HEK293 (cell line): Measurements from ENCODE around the gene NCOR1.
"Not testable (repeated sequence)": the region's sequence is repeated elsewhere in the genome, so short reads cannot be mapped to it uniquely, and the experiment has no call there.

Experiments
- CTCF ChIA-PET: fragments of 350-600 bp; formaldehyde crosslinking; extraction: SDS; loops from one replicate; lab custom pipeline; 2021; ENCODE audit warnings: antibody characterized with exemption; lab: Yijun Ruan, JAX
- POLR2A ChIA-PET: fragments of 300-600 bp; formaldehyde crosslinking; extraction: SDS; loops from one replicate; lab custom pipeline; 2020; ENCODE audit warnings: antibody characterized with exemption, inconsistent platforms; lab: Yijun Ruan, JAX
- H3K27ac ChIP-seq: fragments of 200-500 bp; sonication (Bioruptor generic); 2 replicates; pipeline ENCODE4 v1.5.1; 2014; ENCODE audit warnings: low read depth, low read length, control low read depth, inconsistent platforms; ENCODE audit errors: extremely low read depth
- H3K36me3 ChIP-seq, 2 experiments: fragments of 200-500 bp in 1 of 2; sonication (Bioruptor generic) in 1 of 2; 1 replicate in 1 of 2; 2 replicates in 1 of 2; pipeline ENCODE4 v1.5.1; 2014 to 2017; ENCODE audit warnings: inconsistent platforms in 2 of 2, low read length in 2 of 2; ENCODE audit not compliant: control insufficient read depth in 2 of 2, insufficient read depth in 1 of 2
- H3K4me1 ChIP-seq: fragments of 200-500 bp; sonication (Bioruptor generic); 2 replicates; pipeline ENCODE4 v1.5.1; 2014; ENCODE audit warnings: mild to moderate bottlenecking, low read length, inconsistent platforms; ENCODE audit not compliant: control insufficient read depth, insufficient read depth
- H3K4me3 ChIP-seq: 2 replicates; pipeline ENCODE4 v1.5.1; 2011; ENCODE audit warnings: low read depth, mild to moderate bottlenecking, control low read depth, low read length, moderate library complexity
- H3K9me3 ChIP-seq: fragments of 200-500 bp; sonication (Bioruptor generic); 2 replicates; pipeline ENCODE4 v1.5.1; 2014; ENCODE audit warnings: low read depth, low read length, inconsistent platforms; ENCODE audit not compliant: control insufficient read depth, insufficient read depth
- EGR2 ChIP-seq: fragments of 450-650 bp; formaldehyde crosslinking; IDR thresholded peaks from 2 replicates; pipeline ENCODE4 v1.5.1; 2016; ENCODE audit warnings: low read depth, missing biosample characterization, missing genetic modification characterization
- KLF1 ChIP-seq: fragments of 450-650 bp; formaldehyde crosslinking; IDR thresholded peaks from 2 replicates; pipeline ENCODE4 v1.5.1; 2016; ENCODE audit warnings: missing biosample characterization, missing genetic modification characterization
- KLF16 ChIP-seq: fragments of 450-650 bp; formaldehyde crosslinking; IDR thresholded peaks from 2 replicates; pipeline ENCODE4 v1.5.1; 2017; ENCODE audit warnings: missing biosample characterization, missing genetic modification characterization
- MZF1 ChIP-seq: fragments of 450-650 bp; formaldehyde crosslinking; IDR thresholded peaks from 2 replicates; pipeline ENCODE4 v1.5.1; 2017; ENCODE audit warnings: missing biosample characterization, missing genetic modification characterization, borderline replicate concordance
- REPIN1 ChIP-seq: fragments of 450-650 bp; formaldehyde crosslinking; IDR thresholded peaks from 2 replicates; pipeline ENCODE4 v1.5.1; 2017; ENCODE audit warnings: missing biosample characterization, missing genetic modification characterization, low read depth
- WT1 ChIP-seq: fragments of 450-650 bp; formaldehyde crosslinking; IDR thresholded peaks from 2 replicates; pipeline ENCODE4 v1.5.1; 2016; ENCODE audit warnings: missing biosample characterization, missing genetic modification characterization
- ZBTB1 ChIP-seq: fragments of 450-650 bp; formaldehyde crosslinking; IDR thresholded peaks from 2 replicates; pipeline ENCODE4 v1.5.1; 2016; ENCODE audit warnings: missing biosample characterization, missing genetic modification characterization
- ZFP3 ChIP-seq: fragments of 450-650 bp; formaldehyde crosslinking; IDR thresholded peaks from 2 replicates; pipeline ENCODE4 v1.5.1; 2016; ENCODE audit warnings: low read depth, missing biosample characterization, missing genetic modification characterization
- ZFP37 ChIP-seq: fragments of 450-650 bp; formaldehyde crosslinking; IDR thresholded peaks from 2 replicates; pipeline ENCODE4 v1.5.1; 2016; ENCODE audit warnings: missing biosample characterization, missing genetic modification characterization
- ZNF133 ChIP-seq: fragments of 450-650 bp; formaldehyde crosslinking; IDR thresholded peaks from 2 replicates; pipeline ENCODE4 v1.5.1; 2016; ENCODE audit warnings: missing biosample characterization, missing genetic modification characterization
- ZNF146 ChIP-seq: fragments of 450-650 bp; formaldehyde crosslinking; IDR thresholded peaks from 2 replicates; pipeline ENCODE4 v1.5.1; 2016; ENCODE audit warnings: missing biosample characterization, missing genetic modification characterization
- ZNF2 ChIP-seq: fragments of 450-650 bp; formaldehyde crosslinking; IDR thresholded peaks from 2 replicates; pipeline ENCODE4 v1.5.1; 2016; ENCODE audit warnings: missing biosample characterization, missing genetic modification characterization
- ZNF426 ChIP-seq: fragments of 450-650 bp; formaldehyde crosslinking; IDR thresholded peaks from 2 replicates; pipeline ENCODE4 v1.5.1; 2017; ENCODE audit warnings: missing biosample characterization, missing genetic modification characterization, mild to moderate bottlenecking, inconsistent platforms, moderate library complexity
- ZNF549 ChIP-seq: fragments of 450-650 bp; IDR thresholded peaks from 2 replicates; pipeline ENCODE4 v1.5.1; 2018; ENCODE audit warnings: missing biosample characterization, missing genetic modification characterization, mild to moderate bottlenecking, inconsistent platforms, moderate library complexity
- ZNF560 ChIP-seq: fragments of 450-650 bp; formaldehyde crosslinking; IDR thresholded peaks from 2 replicates; pipeline ENCODE4 v1.5.1; 2017; ENCODE audit warnings: missing biosample characterization, missing genetic modification characterization, borderline replicate concordance
- ZNF596 ChIP-seq: fragments of 450-650 bp; IDR thresholded peaks from 2 replicates; pipeline ENCODE4 v1.5.0; 2018; ENCODE audit warnings: missing biosample characterization, mild to moderate bottlenecking, missing genetic modification characterization, moderate library complexity
- ZNF629 ChIP-seq: fragments of 450-650 bp; formaldehyde crosslinking; IDR thresholded peaks from 2 replicates; pipeline ENCODE4 v1.5.1; 2017; ENCODE audit warnings: missing biosample characterization, missing genetic modification characterization
- ZNF664 ChIP-seq: fragments of 450-650 bp; formaldehyde crosslinking; IDR thresholded peaks from 2 replicates; pipeline ENCODE4 v1.5.1; 2016; ENCODE audit warnings: missing biosample characterization, missing genetic modification characterization
- ZNF677 ChIP-seq: fragments of 450-650 bp; IDR thresholded peaks from 2 replicates; pipeline ENCODE4 v1.5.0; 2018; ENCODE audit warnings: missing biosample characterization, mild to moderate bottlenecking, missing genetic modification characterization, moderate library complexity
- ZNF76 ChIP-seq: fragments of 450-650 bp; formaldehyde crosslinking; IDR thresholded peaks from 2 replicates; pipeline ENCODE4; 2016; ENCODE audit warnings: low read depth, missing biosample characterization, missing genetic modification characterization, borderline replicate concordance
- ZNF777 ChIP-seq: fragments of 450-650 bp; formaldehyde crosslinking; IDR thresholded peaks from 2 replicates; pipeline ENCODE4 v1.5.1; 2017; ENCODE audit warnings: missing biosample characterization, missing genetic modification characterization, borderline replicate concordance
- TF ChIP-seq, protein P1 (sequence below): fragments of 450-650 bp; formaldehyde crosslinking; IDR thresholded peaks from 2 replicates; pipeline ENCODE4 v1.5.1; 2016; ENCODE audit warnings: missing biosample characterization, missing genetic modification characterization
- TF ChIP-seq, protein P2 (sequence below): fragments of 450-650 bp; formaldehyde crosslinking; IDR thresholded peaks from 2 replicates; pipeline ENCODE4 v1.5.1; 2016; ENCODE audit warnings: missing biosample characterization, missing genetic modification characterization

Gene NCOR1

DNA sequence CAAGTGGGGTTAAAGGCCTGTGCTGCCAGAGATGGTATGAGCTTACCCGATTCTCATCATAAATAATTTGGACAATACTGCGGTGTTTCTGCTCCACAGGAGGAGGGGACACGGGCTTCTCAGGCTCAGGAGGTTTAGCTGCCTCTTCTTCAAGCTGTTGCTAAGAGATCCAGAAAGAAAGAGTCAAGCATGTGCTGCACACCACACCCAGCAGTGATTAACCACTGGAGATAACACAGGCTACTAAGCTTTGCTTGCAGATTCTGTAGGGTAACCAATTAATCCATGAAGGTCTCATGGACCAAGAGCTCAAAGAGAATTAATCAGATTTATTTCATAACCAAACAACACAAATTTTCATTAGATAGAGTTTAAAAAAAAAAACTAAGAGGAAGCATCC lies 56.6 kb downstream of the NCOR1 start:
- peaks cover 28 to 36% of the 10 kb centered on the region in 2 experiments for H3K36me3 ChIP-seq
- H3K27ac ChIP-seq, result no peak overlapping the region
- POLR2A ChIA-PET, result no interaction called here
- H3K4me3 ChIP-seq, result no peak overlapping the region
- H3K9me3 ChIP-seq, result no peaks in the 10 kb centered on the region
- CTCF ChIA-PET, result no interaction called here
- H3K4me1 ChIP-seq, result peaks cover 3% of the 10 kb centered on the region; the same call in 1 of the 2 replicates
- TF ChIP-seq ZNF426 (tag by site-specific recombination) (no peak), ZNF133 (tag by site-specific recombination) (no peak), ZFP3 (tag by site-specific recombination) (no peak), KLF1 (tag by site-specific recombination) (0 out of 2 replicates have a peak, but pooled peaks have one; percentile 19)
- TF ChIP-seq, all 188 proteins: peak for 1

DNA sequence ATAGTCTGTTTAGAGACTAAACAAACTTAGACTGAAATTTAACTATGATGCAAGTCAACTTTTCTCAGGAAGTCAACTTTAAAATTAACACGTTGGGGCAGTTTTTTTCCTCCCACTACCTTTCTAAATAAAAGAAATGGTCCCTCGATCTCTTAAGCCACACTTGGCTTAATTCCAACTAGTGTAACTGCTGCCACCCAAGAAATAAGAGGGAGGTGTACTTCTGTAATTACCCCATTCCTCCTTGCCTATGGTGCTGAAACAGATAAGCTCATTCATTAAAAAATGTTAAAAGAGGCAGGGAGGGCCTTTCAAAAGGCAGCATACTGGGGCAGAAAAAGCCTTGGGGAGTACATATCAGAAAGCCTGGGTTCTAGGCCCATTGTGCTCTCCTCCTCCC lies 59.8 kb downstream of the NCOR1 start:
- H3K27ac ChIP-seq, result no peak overlapping the region
- ChIA-PET POLR2A (no interaction called here), CTCF (no interaction called here)
- H3K9me3 ChIP-seq, result no peaks in the 10 kb centered on the region
- H3K36me3 ChIP-seq, result peaks cover 46 to 49% of the 10 kb centered on the region in 2 experiments
- TF ChIP-seq ZNF2 (tag by site-specific recombination) (no peak), ZNF560 (tag by site-specific recombination) (no peak), KLF16 (tag by site-specific recombination) (no peak), WT1 (tag by site-specific recombination) (peak; percentile 31; the same call in 1 of the 2 replicates), EGR2 (tag by site-specific recombination) (no peak)
- TF ChIP-seq, protein P1, sequence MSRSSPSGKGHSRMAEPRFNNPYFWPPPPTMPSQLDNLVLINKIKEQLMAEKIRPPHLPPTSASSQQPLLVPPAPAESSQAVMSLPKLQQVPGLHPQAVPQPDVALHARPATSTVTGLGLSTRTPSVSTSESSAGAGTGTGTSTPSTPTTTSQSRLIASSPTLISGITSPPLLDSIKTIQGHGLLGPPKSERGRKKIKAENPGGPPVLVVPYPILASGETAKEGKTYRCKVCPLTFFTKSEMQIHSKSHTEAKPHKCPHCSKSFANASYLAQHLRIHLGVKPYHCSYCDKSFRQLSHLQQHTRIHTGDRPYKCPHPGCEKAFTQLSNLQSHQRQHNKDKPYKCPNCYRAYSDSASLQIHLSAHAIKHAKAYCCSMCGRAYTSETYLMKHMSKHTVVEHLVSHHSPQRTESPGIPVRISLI (tag by site-specific recombination), result no peak
- H3K4me3 ChIP-seq, result no peak overlapping the region
- H3K4me1 ChIP-seq, result peaks cover 4% of the 10 kb centered on the region

DNA sequence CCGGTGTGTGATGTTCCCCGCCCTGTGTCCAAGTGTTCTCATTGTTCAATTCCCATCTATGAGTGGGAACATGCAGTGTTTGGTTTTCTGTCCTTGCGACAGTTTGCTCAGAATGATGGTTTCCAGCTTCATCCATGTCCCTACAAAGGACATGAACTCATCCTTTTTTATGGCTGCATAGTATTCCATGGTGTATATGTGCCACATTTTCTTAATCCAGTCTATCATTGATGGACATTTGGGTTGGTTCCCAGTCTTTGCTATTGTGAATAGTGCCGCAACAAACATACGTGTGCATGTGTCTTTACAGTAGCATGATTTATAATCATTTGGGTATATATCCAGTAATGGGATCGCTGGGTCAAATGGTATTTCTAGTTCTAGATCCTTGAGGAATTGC lies 63.0 kb downstream of the NCOR1 start:
- TF ChIP-seq ZNF146 (tag by site-specific recombination), result peak; percentile 97
- CTCF ChIA-PET, H3K4me1 ChIP-seq, H3K27ac ChIP-seq, H3K4me3 ChIP-seq, H3K9me3 ChIP-seq, POLR2A ChIA-PET: not testable (repeated sequence)
- peaks cover 45 to 49% of the 10 kb centered on the region in 2 experiments for H3K36me3 ChIP-seq

DNA sequence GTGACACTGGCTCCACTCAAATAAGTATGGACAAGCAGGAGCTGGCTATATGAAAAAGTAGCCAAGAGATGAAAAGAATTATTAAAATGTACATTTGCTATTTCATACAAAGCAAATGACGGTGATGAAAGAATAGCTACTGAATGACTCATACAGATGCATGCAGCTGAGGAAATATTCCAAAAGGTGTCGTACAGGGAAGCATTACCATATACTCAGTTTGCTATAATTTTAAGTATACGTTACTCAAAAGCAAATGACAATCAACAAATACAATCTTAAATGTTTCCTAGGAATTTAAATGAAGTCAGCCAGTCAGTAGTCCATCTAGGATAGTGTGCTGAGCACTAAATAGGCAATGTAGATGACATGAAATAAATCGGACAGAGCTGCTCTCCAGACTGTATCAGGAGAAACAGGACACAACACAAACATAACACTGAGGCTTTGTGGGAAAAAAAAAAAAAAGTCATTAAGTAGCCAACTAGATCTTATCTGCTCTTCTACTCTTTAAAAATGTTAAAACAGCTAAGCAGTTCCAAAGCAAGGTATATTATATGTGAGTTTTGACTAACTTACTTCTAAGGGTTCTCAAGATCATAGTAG lies 65.0 kb downstream of the NCOR1 start:
- CTCF ChIA-PET, result interaction anchor here (0.6 to 0.9 kb wide), 3 partner anchors 95 to 156 kb away, joined by 3 to 4 read pairs (median 3); no protein-coding TSS in a partner anchor
- TF ChIP-seq ZNF777 (no peak), MZF1 (tag by site-specific recombination) (no peak), ZNF549 (tag by site-specific recombination) (no peak), ZNF664 (tag by site-specific recombination) (peak; percentile 50; the same call in 1 of the 2 replicates), ZNF76 (tag by site-specific recombination) (0 out of 2 replicates have a peak, but pooled peaks have one; percentile 21), REPIN1 (tag by site-specific recombination) (no peak), ZBTB1 (tag by site-specific recombination) (no peak), WT1 (tag by site-specific recombination) (no peak), ZNF629 (no peak), ZFP37 (tag by site-specific recombination) (no peak), ZNF677 (tag by site-specific recombination) (no peak), ZNF596 (tag by site-specific recombination) (no peak)
- TF ChIP-seq, protein P2, sequence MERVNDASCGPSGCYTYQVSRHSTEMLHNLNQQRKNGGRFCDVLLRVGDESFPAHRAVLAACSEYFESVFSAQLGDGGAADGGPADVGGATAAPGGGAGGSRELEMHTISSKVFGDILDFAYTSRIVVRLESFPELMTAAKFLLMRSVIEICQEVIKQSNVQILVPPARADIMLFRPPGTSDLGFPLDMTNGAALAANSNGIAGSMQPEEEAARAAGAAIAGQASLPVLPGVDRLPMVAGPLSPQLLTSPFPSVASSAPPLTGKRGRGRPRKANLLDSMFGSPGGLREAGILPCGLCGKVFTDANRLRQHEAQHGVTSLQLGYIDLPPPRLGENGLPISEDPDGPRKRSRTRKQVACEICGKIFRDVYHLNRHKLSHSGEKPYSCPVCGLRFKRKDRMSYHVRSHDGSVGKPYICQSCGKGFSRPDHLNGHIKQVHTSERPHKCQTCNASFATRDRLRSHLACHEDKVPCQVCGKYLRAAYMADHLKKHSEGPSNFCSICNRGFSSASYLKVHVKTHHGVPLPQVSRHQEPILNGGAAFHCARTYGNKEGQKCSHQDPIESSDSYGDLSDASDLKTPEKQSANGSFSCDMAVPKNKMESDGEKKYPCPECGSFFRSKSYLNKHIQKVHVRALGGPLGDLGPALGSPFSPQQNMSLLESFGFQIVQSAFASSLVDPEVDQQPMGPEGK (tag by site-specific recombination), result no peak
- POLR2A ChIA-PET, result no interaction called here
- Histone ChIP-seq H3K27ac (no peak overlapping the region), H3K4me1 (peaks cover 5% of the 10 kb centered on the region), H3K4me3 (no peak overlapping the region), H3K9me3 (no peaks in the 10 kb centered on the region), H3K36me3 (peaks cover 48 to 52% of the 10 kb centered on the region in 2 experiments)
